ENCODE results near the gene ZNF253.
"Not testable (repeated sequence)": the region's sequence is repeated elsewhere in the genome, so short reads cannot be mapped to it uniquely, and the experiment has no call there.

Gene ZNF253

DNA sequence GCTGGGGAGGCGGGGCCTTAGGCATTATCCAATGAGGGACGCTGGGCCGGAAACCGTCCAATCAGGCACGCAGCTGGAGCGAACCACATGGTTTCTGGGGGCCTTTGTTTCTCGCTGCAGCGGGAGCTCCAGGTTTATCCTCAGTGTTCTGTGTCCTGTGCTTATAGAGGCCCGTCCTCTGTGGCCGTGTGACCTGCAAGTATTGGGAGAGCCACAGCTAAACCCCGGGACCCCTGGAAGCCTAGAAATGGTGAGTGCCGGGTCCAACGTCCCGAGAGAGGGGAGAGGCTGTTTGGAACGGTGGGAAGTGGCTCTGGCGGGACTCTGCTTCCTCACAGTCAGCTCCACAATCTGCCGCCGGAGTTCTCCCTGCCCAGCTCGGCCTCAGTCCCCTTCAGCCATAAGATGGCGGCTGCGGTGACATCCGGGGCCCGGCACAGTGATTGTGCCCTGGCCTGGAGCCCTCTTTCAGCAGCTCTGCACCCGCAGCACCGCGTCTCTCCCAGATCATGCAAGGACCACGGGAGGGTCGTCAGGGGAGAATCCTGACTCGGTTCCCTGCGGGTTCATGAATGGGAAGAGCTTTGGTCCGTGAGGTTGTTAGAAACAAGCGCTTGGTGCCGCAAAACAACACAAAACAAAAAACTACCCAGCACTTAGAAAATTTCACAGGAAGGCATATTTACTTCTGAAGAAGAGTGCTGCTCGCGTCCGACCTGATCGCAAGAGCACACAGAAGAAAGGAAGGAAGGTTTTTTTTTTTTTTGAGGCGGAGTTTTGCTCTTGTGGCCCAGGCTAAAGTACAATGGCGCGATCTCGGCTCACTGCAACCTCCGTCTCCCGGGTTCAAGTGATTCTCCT lies at the start of gene ZNF253:
TSS of gene ZNF253 (plus strand) at position 133 of the 861 bp plus-strand sequence. CDS start at position 248, 115 bp downstream.
- peak; percentile 93 for DNase-seq (ENCODE audit: low spot score)

DNA sequence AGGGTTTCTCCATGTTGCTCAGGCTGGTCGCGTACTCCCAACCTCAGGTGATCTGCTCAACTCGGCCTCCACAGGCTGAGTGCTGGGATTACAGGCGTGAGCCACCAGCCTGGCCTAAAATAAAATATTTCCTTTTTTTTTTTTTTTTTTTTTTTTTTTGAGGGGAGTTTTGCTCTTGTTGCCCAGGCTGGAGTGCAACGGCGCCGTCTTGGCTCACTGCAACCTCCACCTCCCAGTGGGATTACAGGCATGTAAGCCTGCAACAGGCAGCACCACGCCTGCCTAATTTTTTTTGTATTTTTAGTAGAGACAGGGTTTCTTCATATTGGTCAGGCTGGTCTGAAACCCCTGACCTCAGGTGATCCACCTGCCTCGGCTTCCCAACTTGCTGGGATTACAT lies 49.0 kb upstream of the ZNF253 start:
- DNase-seq (ENCODE audit: low spot score), result no peak

DNA sequence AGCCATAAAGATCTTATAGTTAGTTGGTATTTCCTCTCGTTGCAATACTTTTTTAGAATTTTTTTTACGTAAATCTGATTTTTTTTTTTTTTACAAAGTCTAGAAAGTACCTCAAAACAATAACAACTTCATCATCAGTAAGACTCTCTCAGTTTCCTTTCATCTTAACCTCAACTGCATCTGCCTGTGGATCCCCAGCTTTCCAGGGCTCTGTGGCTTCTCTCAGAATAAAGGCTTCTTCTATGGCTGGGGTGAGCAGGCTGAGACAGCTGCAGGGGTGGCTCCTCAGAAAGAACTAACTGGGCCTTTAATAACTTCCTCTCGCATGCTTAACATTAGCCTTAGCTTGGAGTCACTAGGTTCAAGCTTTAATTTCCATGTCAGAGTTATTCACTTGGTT lies 48.3 kb upstream of the ZNF253 start:
- no peak for DNase-seq (ENCODE audit: low spot score)

DNA sequence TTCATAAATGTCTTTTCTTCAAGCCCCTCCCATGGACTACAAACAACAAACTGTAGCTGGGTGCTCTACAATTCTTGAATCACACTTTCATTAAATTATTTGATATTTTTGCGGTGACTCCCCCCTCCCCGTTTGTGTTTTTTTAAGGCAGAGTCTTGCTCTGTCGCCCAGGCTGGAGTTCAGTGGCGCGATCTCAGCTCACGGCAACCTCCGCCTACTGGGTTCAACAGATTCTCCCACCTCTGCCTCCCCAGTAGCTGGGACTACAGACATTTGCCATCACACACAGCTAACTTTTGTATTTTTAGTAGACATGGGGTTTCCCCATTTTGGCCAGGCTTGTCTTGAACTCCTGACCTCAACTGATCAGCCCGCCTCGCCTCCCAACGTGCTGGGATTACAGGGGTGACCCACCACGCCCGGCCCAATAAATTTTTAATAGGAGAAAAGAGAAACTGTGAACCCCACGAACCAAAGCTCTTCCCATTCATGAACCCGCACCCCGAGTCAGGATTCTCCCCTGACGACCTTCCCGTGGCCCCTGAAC lies 44.8 kb upstream of the ZNF253 start:
- DNase-seq (ENCODE audit: low spot score), result no peak

DNA sequence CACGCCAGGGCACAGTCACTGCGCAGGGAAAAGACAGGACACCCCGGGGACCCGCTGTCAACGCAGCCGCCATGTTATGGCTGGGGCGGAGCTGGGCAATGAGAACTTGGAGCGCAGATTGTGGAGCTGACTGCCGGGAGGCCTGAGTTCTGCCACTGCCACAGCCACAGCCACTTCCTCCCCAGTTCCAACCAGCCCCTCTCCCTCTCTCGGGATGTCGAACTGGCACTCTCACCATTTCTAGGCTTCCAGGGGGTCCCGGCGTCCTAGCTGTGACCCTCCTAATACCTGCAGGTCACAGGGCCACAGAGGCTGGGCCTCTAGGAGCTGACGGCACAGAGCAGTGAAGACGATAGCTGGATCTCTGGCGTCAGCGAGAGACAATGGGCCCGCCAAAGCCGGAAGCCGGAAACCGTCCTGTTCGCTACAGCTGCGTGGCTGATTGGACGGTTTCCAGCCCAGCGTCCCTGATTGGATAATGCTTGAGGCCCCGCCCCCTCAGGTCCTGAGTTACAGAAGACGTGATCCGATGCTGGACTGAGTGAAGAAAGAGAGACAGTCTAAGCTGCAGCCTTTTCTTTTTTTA lies 44.2 kb upstream of the ZNF253 start, which contains the start of gene ZNF506:
TSS of gene ZNF506 (minus strand) at position 385 of the 586 bp plus-strand sequence. CDS start at position 238, 147 bp downstream.
- peak; percentile 92 for DNase-seq (ENCODE audit: low spot score)

DNA sequence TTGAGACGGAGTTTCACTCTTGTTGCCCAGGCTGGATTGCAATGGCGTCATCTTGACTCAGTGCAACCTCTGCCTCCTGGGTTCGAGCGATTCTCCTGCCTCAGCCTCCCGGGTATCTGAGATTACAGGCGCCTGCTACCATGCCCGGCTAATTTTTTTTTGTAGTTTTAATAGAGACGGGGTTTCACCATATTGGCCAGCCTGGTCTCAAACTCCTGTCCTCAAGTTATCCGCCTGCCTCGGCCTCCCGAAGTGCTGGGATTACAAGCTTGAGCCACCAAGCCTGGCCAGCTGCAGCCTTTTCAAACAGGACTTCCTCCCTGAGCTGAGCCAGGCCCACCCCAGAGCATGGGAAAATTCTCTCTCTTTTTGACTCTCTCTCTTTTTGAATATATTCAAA lies 43.7 kb upstream of the ZNF253 start:
- DNase-seq (ENCODE audit: low spot score), result not testable (repeated sequence)

DNA sequence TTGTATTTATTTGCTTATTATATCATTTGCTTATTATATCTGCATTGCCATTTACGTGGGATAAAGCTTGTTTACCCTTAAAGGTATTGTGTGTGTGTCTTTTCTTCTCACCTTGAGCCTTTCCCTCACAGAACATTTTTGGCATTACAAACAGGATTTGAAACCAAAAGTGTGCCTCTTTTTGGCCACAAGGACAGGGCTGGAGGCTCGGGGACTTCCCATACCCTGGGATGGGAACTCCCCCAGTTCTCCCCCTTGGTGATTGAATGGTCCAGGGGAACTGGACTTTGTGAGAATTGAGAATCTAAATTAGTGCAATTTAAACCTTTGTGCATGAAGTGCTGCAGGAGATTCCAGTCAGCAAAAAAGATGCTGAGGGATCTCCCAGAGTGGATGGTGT lies 41.8 kb upstream of the ZNF253 start:
- DNase-seq (ENCODE audit: low spot score), result no peak

DNA sequence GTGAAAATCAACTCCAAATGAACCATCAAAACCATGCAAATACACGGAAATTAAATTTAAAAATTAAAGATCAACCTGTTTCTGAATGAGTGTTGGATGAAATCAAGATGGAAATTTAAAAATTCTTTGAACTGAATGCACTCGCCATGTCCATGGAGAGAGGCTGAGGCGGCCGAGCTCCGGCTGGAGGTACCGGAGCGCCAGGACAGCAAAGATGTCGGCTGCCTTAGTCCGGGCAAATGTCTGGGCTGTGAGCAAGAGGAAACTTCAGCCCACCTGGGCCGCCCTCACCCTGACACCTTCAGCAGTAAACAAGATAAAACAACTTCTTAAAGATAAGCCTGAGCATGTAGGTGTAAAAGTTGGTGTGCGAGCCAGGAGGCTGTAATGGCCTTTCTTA lies 38.8 kb upstream of the ZNF253 start:
- no peak for DNase-seq (ENCODE audit: low spot score)

DNA sequence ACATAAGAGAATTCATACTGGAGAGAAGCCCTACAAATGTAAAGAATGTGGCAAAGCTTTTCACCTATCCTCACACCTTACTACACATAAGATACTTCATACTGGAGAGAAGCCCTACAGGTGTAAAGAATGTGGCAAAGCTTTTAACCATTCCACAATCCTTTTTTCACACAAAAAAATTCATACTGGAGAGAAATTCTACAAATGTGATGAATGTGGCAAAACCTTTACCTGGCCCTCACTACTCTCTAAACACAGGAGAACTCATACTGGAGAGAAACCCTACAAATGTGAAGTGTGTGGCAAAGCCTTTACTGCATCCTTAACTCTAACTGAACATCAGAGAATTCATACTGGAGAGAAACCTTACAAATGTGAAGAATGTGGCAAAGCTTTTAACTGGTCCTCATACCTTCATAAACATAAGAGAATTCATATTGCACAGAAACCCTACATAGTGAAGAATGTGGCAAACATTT lies 30.1 kb upstream of the ZNF253 start:
- no peak for DNase-seq (ENCODE audit: low spot score)

DNA sequence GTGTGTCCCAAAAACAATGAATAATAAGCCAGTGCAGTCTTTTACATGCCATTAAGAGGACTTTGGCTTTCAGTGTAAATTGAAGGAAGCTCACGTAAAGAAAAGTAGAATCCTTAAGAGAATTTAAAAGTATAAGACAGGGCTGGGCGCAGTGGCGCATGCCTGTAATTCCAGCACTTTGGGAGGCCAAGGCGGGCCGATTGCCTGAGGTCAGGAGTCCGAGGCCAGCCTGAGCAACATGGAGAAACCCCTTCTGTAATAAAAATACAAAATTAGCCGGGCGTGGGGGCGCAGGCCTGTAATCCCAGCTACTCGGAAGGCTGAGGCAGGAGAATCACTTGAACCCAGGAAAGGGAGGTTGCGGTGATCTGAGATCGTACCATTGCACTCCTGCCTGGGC lies 17.9 kb upstream of the ZNF253 start:
- no peak for DNase-seq (ENCODE audit: low spot score)

DNA sequence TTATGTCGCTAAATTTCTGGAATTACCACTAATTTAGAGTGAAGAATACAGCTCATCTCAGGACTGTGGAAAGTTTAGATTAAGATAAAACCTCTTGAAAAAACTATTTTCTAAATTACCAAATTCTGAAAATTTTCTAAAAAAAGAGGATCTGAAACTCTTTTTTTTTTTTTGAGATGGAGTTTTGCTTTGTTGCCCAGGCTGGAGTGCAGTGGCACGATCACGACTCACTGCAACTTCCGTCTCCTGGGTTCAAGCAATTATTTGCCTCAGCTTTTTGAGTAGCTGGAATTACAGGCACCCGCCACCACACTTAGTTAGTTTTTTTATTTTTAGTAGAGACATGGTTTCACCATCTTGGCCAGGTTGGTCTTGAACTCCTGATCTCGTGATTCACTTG lies 16.6 kb upstream of the ZNF253 start:
- no peak for DNase-seq (ENCODE audit: low spot score)

DNA sequence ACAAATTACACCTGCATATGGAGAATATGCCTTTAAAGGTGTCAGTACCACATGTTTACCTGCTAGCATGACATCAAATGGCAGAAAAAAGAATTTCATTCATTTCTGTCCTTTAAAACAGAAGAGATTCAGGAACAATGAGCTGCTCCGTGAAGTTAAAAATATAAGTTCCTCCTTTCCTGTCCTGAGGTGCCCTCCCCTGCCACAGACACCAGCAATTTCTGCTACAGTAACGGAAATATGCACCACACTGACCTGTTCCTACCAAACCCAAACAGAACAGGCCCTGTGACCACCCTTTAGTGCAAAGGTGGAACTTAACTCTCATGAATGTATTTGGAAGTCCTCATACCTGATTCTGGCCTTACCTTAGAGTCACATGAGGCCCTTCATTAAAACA lies 13.9 kb upstream of the ZNF253 start:
- not testable (repeated sequence) for DNase-seq (ENCODE audit: low spot score)

DNA sequence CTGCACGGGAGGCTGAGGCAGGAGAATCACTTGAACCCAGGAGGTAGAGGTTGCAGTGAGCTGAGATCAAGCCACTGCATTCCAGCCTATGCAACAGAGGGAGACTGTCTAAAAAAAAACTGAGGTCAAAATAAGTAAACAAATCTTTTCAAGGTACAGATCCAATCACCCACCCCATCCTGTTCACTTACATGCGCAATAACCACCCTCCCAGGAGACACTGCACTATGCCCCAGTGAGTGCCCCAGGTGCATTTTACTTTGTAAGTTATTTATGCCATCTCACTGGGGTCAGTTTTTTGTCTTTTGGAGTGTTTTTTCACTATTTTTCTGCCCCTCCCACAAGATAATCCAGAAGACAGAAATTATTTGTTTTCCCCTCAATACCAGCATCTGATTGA lies 6.9 kb upstream of the ZNF253 start:
- DNase-seq (ENCODE audit: low spot score), result no peak

DNA sequence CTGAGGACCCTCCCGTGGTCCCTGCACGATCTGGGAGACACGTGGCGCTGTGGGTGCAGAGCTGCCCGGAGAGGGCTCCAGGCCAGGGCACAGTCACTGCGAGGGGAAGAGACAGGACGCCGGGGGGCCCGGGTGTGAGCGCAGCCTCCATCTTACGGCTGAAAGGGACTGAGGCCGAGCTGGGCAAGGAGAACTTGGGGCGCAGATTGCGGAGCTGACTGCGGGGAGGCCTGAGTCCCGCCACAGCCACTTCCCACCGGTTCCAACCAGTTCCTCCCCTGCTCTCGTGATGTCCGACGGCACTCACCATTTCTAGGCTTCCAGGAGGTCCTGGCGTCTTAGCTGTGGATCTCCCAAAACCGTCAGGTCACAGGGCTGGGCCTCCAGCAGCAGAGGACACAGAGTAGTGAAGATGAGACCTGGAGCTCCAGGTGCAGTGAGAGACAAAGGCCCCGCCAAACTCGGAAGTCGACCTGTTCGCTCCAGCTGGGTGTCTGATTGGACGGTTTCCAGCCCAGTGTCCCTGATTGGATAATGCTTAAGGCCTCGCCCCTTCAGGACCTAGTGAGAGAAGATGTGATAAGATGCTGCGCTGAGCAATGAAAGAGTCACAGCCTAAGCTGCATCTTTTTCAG lies 4.8 kb upstream of the ZNF253 start:
- no peak for DNase-seq (ENCODE audit: low spot score)

DNA sequence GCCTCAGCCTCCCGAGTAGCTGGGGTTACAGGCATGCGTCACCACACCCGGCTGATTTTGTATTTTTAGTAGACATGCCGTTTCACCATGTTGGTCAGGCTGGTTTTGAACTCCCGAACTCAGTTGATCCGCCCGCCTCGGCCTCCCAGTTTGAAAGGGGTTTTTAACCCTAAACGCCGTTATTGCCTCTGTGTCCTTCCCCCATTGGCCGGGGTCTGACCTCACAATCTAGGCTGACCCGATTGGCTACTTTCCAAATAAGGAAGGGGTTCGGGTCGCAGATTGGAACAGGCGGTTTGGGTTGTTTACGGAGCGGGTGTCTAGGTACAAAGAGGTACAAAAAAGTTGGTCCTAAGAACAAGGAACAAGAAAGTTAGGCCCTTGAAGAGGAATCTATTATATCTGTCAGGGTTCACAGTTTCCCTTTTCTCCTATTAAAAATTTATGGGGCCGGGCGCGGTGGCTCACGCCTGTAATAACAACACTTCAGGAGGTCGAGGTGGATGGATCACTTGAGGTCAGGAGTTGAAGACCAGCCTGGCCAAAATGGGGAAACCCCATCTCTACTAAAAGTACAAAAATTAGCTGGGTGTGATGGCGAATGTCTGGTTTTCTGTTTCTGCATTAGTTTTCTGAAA lies 1.0 kb downstream of the ZNF253 start:
- DNase-seq (ENCODE audit: low spot score), result no peak

DNA sequence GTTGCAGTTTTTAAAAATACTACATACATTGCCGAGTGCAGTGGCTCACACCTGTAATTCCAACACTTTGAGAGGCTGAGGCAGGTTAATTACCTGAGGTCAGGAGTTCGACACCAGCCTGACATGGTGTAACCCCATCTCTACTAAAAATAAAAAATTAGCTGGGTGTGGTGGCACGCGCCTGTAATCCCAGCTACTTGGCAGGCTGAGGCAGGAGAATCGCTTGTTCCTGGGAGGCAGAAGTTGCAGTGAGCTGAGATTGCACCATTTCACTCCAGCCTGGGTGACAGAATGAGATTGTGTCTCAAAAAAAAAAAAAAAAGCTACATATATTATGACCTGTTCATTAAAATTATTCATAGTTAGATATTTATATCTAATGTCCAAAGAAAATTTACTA lies 4.4 kb downstream of the ZNF253 start:
- not testable (repeated sequence) for DNase-seq (ENCODE audit: low spot score)

DNA sequence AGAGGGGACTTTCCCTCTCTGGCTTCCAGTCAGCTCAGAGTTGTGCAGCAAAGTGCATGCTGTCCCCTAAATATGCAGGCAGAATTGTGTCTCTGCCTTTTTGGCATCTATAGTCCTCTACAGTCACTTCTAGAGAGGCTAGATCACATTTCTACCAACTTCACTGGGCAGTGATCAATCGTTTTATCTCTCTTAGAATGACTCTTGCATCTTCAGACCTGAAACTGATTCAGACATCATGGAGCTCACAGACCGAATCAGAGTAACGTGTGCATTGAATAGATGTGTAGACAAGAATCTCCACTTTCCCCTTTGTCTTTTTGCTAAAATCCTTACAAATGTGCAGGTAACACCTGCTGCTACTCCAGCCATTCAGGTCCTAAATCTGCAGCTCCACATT lies 6.2 kb downstream of the ZNF253 start:
- no peak for DNase-seq (ENCODE audit: low spot score)

DNA sequence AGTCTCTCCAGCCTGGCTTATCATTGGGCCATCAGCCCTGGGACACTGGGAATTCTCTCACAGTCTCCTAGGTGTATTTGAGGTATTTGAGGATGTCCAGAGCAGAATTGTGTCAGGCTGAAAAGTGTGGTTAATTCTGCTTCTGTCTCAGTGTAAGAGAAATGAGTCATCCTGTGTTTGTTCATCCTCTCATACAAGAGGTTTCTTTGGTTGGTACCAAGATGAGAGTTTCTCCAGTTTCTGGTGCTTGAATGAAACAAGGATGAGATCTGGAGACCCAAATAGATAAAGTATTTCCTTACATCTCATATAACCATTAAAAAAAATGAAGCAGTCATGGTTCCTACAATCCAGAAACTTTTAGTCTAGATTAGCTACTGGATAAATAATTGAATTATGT lies 7.7 kb downstream of the ZNF253 start:
- no peak for DNase-seq (ENCODE audit: low spot score)

DNA sequence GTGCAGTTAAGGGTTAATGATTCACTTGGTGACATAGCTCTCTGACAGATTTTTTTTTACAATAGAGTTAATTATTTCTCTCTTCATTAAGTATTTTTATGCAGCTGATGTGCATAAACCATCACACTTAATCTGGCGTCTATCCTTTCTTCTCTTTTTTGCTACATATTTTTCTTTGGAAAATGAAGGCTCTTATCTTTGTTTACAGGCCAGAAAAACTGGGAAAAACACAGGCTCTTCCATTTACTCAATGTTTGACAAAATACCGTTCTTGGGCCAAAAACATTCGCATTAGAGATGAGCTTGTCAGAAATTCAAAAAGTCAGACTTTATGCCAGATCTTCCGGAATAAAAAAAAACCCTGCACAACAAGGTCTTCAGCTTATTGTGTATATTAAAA lies 12.0 kb downstream of the ZNF253 start:
- no peak for DNase-seq (ENCODE audit: low spot score)

DNA sequence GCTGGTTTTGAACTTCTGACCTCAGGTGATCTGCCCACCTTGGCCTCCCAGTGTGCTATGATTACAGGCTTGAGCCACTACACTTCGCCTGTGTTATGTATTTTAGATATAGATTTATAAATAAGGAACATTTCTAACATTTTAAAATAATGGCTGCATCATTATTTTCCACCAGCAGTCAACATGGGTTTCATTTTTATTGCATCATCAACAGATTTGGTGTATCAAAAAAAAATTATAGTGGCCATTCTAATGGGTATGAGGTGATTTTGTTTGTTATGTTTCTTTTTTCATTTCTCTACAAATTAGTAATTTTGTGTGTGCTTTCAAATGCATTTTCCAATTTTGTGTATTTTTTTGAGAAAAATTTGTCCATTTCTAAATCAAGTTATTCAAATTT lies 18.9 kb downstream of the ZNF253 start:
- DNase-seq (ENCODE audit: low spot score), result no peak

DNA sequence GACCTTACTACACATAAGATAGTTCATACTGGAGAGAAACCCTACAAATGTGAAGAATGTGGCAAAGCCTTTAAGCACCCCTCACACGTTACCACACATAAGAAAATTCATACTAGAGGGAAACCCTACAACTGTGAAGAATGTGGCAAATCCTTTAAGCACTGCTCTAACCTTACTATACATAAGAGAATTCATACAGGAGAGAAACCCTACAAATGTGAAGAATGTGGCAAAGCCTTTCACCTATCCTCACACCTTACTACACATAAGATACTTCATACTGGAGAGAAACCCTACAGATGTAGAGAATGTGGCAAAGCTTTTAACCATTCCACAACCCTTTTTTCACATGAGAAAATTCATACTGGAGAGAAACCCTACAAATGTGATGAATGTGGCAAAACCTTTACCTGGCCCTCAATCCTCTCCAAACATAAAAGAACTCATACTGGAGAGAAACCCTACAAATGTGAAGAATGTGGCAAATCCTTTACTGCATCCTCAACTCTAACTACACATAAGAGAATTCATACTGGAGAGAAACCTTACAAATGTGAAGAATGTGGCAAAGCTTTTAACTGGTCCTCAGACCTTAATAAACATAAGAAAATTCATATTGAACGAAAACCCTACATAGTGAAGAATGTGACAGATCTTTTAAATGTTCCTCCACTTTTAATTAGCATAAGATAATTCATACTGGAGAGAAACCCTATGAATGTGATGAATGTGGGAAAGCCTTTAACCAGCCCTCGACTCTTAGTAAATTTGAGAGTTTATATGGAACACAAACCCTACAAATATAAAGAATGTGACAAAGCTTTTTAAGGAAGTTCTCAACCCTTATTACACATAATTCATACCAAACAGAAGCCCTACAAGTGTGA lies 26.6 kb downstream of the ZNF253 start:
- DNase-seq (ENCODE audit: low spot score), result not testable (repeated sequence)
